ENCODE data around the gene GRB10. TPM values are rescaled to one million over a fixed set of nuclear protein-coding genes. Genes with fewer than 3 reads are reported as not detected.

GRB10 gene
- total RNA-seq, 1 experiment from 2014 or later, result 38.3 TPM

DNA sequence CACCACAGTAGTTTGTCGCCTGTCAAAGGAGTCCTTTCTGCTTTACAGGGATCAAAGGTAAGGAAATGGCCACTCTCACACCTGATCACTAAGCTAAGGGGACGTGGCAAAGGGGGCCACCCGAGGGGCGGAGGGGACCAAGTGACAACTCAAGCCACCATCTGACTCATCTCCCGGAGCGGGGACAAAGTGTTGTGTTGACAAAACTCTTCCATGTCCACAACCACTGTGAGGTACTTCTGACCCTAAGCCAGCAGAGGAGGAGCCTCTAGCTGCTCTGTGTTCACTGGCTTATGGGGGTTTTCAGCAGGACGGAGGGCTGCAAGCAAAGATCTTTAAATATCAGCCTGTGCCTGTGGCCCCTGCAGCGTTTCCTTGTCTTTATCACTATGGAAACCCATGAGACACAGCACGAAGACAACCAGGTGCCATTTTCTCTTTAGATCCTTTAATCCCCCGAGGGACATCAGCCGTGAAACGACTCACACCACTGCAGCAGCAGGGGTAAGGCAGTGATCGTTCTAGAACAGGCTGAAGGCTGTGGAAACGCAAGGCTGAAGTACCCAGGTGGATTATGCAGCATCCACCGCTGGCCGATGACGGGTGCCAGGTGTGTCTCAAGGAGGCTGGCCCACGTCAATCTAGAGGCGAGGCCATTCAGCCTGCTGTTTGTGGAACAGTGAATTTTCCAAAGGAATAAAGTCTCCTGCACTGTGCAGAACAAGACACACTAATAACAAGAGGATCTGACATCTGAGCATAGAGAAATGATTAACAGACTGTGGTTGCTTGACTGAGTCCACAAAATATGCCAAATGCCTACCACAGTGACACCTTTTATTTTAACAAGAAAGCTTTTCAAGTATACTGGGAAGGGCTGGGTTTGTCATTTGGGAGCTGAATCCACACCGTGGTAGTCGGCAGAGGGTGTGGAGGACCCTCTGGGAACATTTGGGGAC lies 190.9 kb downstream of the GRB10 start:
- DNase-seq (ENCODE audit: low read depth, low spot score) (no peak), ATAC-seq (no peak)
- in situ Hi-C loops (cut with HindIII; ENCODE audit: low pct_unique_long_range_greater_than_20kb, low sequenced_read_pairs), result no loop called here
- intact Hi-C loops (cut with micrococcal nuclease; ENCODE audit: unreplicated experiment), result no loop called here
- no peaks in the 10 kb centered on the region for H3K4me1 ChIP-seq (ENCODE audit: control insufficient read depth, insufficient read depth, low read length)
- no peak overlapping the region for H3K4me3 ChIP-seq (ENCODE audit: low read depth in 2 of 2, low read length in 2 of 2)
- H3K27me3 ChIP-seq (ENCODE audit: control insufficient read depth, insufficient read depth, low read length), result no peaks in the 10 kb centered on the region
- POLR2A ChIA-PET, result no interaction called here
- no peak overlapping the region for H3K27ac ChIP-seq (ENCODE audit: low read length)
- TF ChIP-seq, protein P1, sequence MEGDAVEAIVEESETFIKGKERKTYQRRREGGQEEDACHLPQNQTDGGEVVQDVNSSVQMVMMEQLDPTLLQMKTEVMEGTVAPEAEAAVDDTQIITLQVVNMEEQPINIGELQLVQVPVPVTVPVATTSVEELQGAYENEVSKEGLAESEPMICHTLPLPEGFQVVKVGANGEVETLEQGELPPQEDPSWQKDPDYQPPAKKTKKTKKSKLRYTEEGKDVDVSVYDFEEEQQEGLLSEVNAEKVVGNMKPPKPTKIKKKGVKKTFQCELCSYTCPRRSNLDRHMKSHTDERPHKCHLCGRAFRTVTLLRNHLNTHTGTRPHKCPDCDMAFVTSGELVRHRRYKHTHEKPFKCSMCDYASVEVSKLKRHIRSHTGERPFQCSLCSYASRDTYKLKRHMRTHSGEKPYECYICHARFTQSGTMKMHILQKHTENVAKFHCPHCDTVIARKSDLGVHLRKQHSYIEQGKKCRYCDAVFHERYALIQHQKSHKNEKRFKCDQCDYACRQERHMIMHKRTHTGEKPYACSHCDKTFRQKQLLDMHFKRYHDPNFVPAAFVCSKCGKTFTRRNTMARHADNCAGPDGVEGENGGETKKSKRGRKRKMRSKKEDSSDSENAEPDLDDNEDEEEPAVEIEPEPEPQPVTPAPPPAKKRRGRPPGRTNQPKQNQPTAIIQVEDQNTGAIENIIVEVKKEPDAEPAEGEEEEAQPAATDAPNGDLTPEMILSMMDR (IDR thresholded peaks at IDR 0.05), result no peak
- no peak for TF ChIP-seq POLR2AphosphoS5 (IDR thresholded peaks at IDR 0.05; ENCODE audit: low read depth, low read length)
- TF ChIP-seq SIN3A (IDR thresholded peaks at IDR 0.05; ENCODE audit: borderline replicate concordance, insufficient read depth, low read depth, low read length), result no peak
- TF ChIP-seq, protein P2, sequence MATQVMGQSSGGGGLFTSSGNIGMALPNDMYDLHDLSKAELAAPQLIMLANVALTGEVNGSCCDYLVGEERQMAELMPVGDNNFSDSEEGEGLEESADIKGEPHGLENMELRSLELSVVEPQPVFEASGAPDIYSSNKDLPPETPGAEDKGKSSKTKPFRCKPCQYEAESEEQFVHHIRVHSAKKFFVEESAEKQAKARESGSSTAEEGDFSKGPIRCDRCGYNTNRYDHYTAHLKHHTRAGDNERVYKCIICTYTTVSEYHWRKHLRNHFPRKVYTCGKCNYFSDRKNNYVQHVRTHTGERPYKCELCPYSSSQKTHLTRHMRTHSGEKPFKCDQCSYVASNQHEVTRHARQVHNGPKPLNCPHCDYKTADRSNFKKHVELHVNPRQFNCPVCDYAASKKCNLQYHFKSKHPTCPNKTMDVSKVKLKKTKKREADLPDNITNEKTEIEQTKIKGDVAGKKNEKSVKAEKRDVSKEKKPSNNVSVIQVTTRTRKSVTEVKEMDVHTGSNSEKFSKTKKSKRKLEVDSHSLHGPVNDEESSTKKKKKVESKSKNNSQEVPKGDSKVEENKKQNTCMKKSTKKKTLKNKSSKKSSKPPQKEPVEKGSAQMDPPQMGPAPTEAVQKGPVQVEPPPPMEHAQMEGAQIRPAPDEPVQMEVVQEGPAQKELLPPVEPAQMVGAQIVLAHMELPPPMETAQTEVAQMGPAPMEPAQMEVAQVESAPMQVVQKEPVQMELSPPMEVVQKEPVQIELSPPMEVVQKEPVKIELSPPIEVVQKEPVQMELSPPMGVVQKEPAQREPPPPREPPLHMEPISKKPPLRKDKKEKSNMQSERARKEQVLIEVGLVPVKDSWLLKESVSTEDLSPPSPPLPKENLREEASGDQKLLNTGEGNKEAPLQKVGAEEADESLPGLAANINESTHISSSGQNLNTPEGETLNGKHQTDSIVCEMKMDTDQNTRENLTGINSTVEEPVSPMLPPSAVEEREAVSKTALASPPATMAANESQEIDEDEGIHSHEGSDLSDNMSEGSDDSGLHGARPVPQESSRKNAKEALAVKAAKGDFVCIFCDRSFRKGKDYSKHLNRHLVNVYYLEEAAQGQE (IDR thresholded peaks at IDR 0.05; ENCODE audit: insufficient read depth in 1 of 2, low read depth in 2 of 2, low read length in 1 of 2), result no peak
- TF ChIP-seq TCF7L2 (IDR thresholded peaks at IDR 0.05; ENCODE audit: low read depth, low read length), result no peak
- H3K36me3 ChIP-seq (ENCODE audit: control insufficient read depth, insufficient read depth, low read length), result no peaks in the 10 kb centered on the region
- no peaks in the 10 kb centered on the region for H3K9me3 ChIP-seq (ENCODE audit: control insufficient read depth, insufficient read depth, low read depth, low read length)
- CTCF ChIA-PET, result no interaction called here
- no TSS peak for BruUV-seq (replicated peaks)

DNA sequence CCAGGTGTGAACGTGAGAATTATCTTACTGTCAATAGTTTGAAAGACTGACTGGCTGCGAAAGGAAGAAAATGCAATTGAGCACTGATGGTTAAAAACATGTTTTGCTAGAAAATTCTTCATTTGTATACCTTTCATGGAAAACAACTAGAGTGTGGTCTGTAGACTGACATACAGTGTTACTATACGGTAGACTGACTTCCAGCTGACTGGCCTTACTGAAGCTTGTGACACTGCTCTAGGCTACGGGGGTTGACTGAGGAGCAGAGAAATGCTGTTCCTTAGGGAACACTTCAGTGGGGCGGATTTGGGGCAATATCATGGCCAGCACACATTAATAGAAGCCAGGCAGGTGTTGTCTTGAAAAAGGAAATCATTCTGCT lies 191.6 kb downstream of the GRB10 start:
- Histone ChIP-seq H3K4me1 (ENCODE audit: control insufficient read depth, insufficient read depth, low read length) (no peaks in the 10 kb centered on the region), H3K4me3 (ENCODE audit: low read depth in 2 of 2, low read length in 2 of 2) (no peak overlapping the region), H3K9me3 (ENCODE audit: control insufficient read depth, insufficient read depth, low read depth, low read length) (no peaks in the 10 kb centered on the region), H3K27ac (ENCODE audit: low read length) (no peak overlapping the region), H3K27me3 (ENCODE audit: control insufficient read depth, insufficient read depth, low read length) (no peaks in the 10 kb centered on the region), H3K36me3 (ENCODE audit: control insufficient read depth, insufficient read depth, low read length) (no peaks in the 10 kb centered on the region)
- in situ Hi-C loops (cut with HindIII; ENCODE audit: low pct_unique_long_range_greater_than_20kb, low sequenced_read_pairs) (no loop called here), intact Hi-C loops (cut with micrococcal nuclease; ENCODE audit: unreplicated experiment) (no loop called here)
- ChIA-PET POLR2A (no interaction called here), CTCF (no interaction called here)
- no TSS peak for BruUV-seq (replicated peaks)
- DNase-seq (ENCODE audit: low read depth, low spot score), result no peak
- TF ChIP-seq, protein P2 (IDR thresholded peaks at IDR 0.05; ENCODE audit: insufficient read depth in 1 of 2, low read depth in 2 of 2, low read length in 1 of 2), result no peak
- no peak for TF ChIP-seq POLR2AphosphoS5 (IDR thresholded peaks at IDR 0.05; ENCODE audit: low read depth, low read length)
- TF ChIP-seq, protein P1 (IDR thresholded peaks at IDR 0.05), result no peak
- no peak for TF ChIP-seq TCF7L2 (IDR thresholded peaks at IDR 0.05; ENCODE audit: low read depth, low read length)
- TF ChIP-seq SIN3A (IDR thresholded peaks at IDR 0.05; ENCODE audit: borderline replicate concordance, insufficient read depth, low read depth, low read length), result no peak
- no peak for ATAC-seq
